Mesothelial cell of epicardium (in vitro differentiated cells): ENCODE data around the gene SP5. TPM values are rescaled to one million over a fixed set of nuclear protein-coding genes. Genes with fewer than 3 reads are reported as not detected.

Experiments used
- DNase-seq, 2 experiments: peaks; one replicate each; pipeline ENCODE4 v3.0.0; 2021; ENCODE audit warnings: low spot score in 2 of 2; ENCODE audit not compliant: unreplicated experiment in 2 of 2
- H3K27ac Mint-ChIP-seq: 2 replicates; pipeline ENCODE4 v1.8.0; 2021; ENCODE audit warnings: mixed read lengths
- H3K27me3 Mint-ChIP-seq: 2 replicates; pipeline ENCODE4 v1.8.0; 2021; ENCODE audit warnings: low read depth, mixed read lengths
- H3K36me3 Mint-ChIP-seq: 2 replicates; pipeline ENCODE4 v1.8.0; 2021; ENCODE audit warnings: mixed read lengths
- H3K4me1 Mint-ChIP-seq: 2 replicates; pipeline ENCODE4 v1.8.0; 2021; ENCODE audit warnings: mixed read lengths
- H3K4me3 Mint-ChIP-seq: 2 replicates; pipeline ENCODE4 v1.8.0; 2021; ENCODE audit warnings: mild to moderate bottlenecking, moderate library complexity, mixed read lengths
- H3K9me3 Mint-ChIP-seq: 2 replicates; pipeline ENCODE4 v1.8.0; 2021; ENCODE audit warnings: mixed read lengths
- CTCF ChIP-seq: fragments of 200-600 bp; sonication (generic); IDR thresholded peaks from one replicate; pipeline ENCODE4 v1.5.0; 2021; ENCODE audit warnings: antibody characterized with exemption; ENCODE audit not compliant: unreplicated experiment
- total RNA-seq: library from RNA; stranded (reverse); gene quantifications from 3 replicates; pipeline ENCODE4 v1.2.1, GENCODE V29; 2021

The SP5 gene
- total RNA-seq, 1 donor from 2014 or later: 2.2 TPM

DNA sequence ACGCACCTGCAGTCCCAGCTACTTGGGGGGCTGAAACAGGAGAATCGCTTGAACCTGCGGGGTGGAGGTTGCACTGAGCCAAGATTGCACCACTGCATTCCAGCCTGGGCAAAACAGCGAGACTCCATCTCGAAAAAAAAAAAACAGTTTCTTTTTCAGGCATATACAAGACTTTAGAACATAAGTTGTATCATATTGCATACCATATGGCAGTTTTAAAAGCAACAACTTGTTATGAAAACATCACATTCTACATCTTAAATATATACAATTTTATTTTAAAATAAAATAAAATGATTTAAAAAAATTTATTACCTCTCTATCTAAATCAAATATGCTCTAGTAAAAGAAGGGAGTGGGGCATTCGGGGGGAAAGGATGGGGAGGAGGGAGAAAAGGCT is 39.4 kb upstream of the SP5 start:
- Mint-ChIP-seq H3K4me1 (peaks cover 26% of the 10 kb centered on the region), H3K4me3 (no peak overlapping the region), H3K36me3 (no peaks in the 10 kb centered on the region), H3K9me3 (no peaks in the 10 kb centered on the region), H3K27ac (no peak overlapping the region), H3K27me3 (peaks cover 2% of the 10 kb centered on the region)
- DNase-seq: no peak
- no peak for TF ChIP-seq CTCF

DNA sequence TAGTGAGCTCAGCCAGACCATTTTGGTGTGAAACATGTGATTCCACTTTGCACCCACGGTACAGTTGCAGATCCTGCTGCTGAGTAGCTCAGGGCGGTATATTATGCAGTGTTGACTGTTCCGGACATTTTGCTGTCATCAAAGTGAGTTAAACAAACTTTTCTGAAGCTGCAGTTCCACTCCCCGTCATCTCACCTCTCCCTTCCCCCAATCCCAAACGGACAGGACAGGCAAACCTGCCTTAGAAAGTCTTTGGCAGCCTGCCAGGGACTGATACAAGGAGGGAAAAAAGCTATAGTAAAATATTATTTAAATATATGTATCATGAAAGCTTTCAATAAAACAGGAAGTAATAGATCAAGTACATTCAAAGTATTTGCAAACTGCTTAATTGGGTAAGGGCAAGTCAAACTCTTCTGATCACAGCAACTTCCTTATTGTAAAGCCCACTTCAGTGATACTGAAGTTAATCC is 35.5 kb upstream of the SP5 start:
- Mint-ChIP-seq H3K4me3 (no peak overlapping the region), H3K4me1 (peaks cover 31% of the 10 kb centered on the region), H3K9me3 (no peaks in the 10 kb centered on the region), H3K27me3 (peaks cover 2% of the 10 kb centered on the region), H3K36me3 (no peaks in the 10 kb centered on the region), H3K27ac (peak overlapping the region; percentile 54)
- DNase-seq: peak; percentile 30 to 42
- no peak for TF ChIP-seq CTCF

DNA sequence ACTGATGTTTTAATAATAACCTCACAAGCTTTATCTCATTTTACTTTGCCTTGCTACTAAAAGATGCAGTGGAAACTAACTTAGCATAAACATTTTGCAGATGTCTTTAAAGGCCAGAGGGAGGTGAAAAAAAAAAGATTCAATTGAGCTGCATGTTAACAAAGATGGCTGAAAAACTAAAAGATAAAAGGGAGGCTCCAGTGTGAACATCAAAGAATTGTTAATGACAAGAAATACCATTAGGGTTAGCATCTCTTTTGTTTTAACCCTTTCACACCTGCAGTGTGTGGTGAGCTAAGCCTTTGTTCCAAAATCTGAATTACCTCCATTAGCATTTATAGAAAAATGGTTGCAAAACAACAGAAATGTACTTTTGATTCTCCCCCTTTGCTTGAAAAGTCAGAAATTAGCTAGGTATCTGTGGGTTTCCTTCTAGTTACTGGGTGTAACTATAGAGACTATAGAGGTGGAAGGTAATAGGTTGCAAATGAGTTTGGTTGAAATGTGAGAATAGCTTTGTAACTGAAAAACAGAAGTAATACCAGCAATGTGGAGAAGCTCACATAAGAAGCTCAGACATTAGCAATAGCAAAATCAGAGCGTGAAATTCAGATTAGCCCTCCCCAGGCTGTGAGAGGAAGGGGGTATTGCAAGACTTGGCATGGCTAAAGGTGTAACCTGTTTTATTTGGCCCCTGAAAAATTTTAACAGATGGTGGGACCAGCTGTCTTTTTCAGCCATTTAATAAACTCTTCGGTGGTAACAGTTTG is 34.8 kb upstream of the SP5 start:
- peaks cover 31% of the 10 kb centered on the region for H3K4me1 Mint-ChIP-seq
- DNase-seq: no peak
- no peaks in the 10 kb centered on the region for H3K27me3 Mint-ChIP-seq
- TF ChIP-seq CTCF: no peak
- H3K36me3 Mint-ChIP-seq: no peaks in the 10 kb centered on the region
- peak overlapping the region; percentile 39 for H3K27ac Mint-ChIP-seq
- no peaks in the 10 kb centered on the region for H3K9me3 Mint-ChIP-seq
- no peak overlapping the region for H3K4me3 Mint-ChIP-seq

GRCh38 chr2:170681311-170681710 is 33.8 kb upstream of the SP5 start:
- no peak for DNase-seq
- Mint-ChIP-seq H3K4me3 (no peak overlapping the region), H3K27me3 (no peaks in the 10 kb centered on the region), H3K4me1 (peaks cover 31% of the 10 kb centered on the region), H3K9me3 (no peaks in the 10 kb centered on the region), H3K27ac (no peak overlapping the region), H3K36me3 (no peaks in the 10 kb centered on the region)
- no peak for TF ChIP-seq CTCF

DNA sequence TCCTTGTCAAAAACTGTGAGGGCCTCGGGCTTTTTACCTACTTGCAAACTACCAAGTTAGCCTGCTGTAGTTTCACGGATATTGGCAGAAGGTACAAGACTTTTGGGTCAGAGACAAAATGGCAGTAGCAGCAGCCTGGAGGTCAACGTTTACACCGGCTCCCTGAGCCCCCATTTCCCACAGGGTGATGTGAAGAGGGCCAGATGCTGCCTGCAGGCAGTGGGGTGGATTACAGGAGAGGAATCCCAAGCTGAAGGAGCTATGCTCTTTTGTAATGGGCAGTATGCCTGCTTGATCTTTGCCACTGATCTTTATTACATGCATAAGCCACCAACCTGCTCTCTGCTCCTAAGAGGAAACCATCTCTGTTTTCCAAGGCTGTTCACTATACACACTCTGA is 29.5 kb upstream of the SP5 start:
- no peak overlapping the region for H3K27ac Mint-ChIP-seq

More for the DNA sequence above, 29.5 kb upstream of the SP5 start:
- DNase-seq: no peak
- Mint-ChIP-seq H3K4me1 (peaks cover 13% of the 10 kb centered on the region), H3K27me3 (no peaks in the 10 kb centered on the region), H3K9me3 (no peaks in the 10 kb centered on the region), H3K4me3 (no peak overlapping the region), H3K36me3 (no peaks in the 10 kb centered on the region)
- no peak for TF ChIP-seq CTCF
